Measurements from ENCODE around the gene MFAP2. TPM values are rescaled to one million over a fixed set of nuclear protein-coding genes. Genes with fewer than 3 reads are reported as not detected.
A peak's percentile ranks its signal among the peaks of the same experiment; 100 is the strongest.

Gene MFAP2
- total and polyA plus RNA-seq, 4 donors: 18.1 to 168 (median 81.3) TPM

GRCh38 chr1:17020502-17020901, 40.1 kb upstream of the MFAP2 start:
- no peak overlapping the region for H3K27ac ChIP-seq (ENCODE audit: low read depth, low read length)
- H3K36me3 ChIP-seq (ENCODE audit: control insufficient read depth, insufficient read depth, low read length): peaks cover 63% of the 10 kb centered on the region
- H3K4me1 ChIP-seq (ENCODE audit: control insufficient read depth, insufficient read depth, low read length): no peaks in the 10 kb centered on the region
- no peak overlapping the region for H3K4me3 ChIP-seq (ENCODE audit: low read depth, low read length)
- H3K9me3 ChIP-seq (ENCODE audit: control insufficient read depth, insufficient read depth, low read length): no peaks in the 10 kb centered on the region
- DNase-seq (ENCODE audit: low read depth in 4 of 6, low spot score in 6 of 6): no peak
- no peaks in the 10 kb centered on the region for H3K27me3 ChIP-seq (ENCODE audit: control insufficient read depth, insufficient read depth, low read length)
- 100% methylated on average over 1 of the region's 2 CpGs for WGBS (ENCODE audit: insufficient coverage)

- WGBS (ENCODE audit: insufficient coverage): 63% methylated on average over 1 of the region's 1 CpG
- Histone ChIP-seq H3K27ac (ENCODE audit: low read depth, low read length) (no peak overlapping the region), H3K36me3 (ENCODE audit: control insufficient read depth, insufficient read depth, low read length) (peaks cover 57% of the 10 kb centered on the region), H3K27me3 (ENCODE audit: control insufficient read depth, insufficient read depth, low read length) (no peaks in the 10 kb centered on the region), H3K4me3 (ENCODE audit: low read depth, low read length) (no peak overlapping the region), H3K9me3 (ENCODE audit: control insufficient read depth, insufficient read depth, low read length) (no peaks in the 10 kb centered on the region), H3K4me1 (ENCODE audit: control insufficient read depth, insufficient read depth, low read length) (no peaks in the 10 kb centered on the region)
- no peak for DNase-seq (ENCODE audit: low read depth in 4 of 6, low spot score in 6 of 6)
These were observed 38.4 kb upstream of the MFAP2 start for GRCh38 chr1:17018849-17019248.

- H3K4me1 ChIP-seq (ENCODE audit: control insufficient read depth, insufficient read depth, low read length): peaks cover 10% of the 10 kb centered on the region
- no peak overlapping the region for H3K4me3 ChIP-seq (ENCODE audit: low read depth, low read length)
- H3K27ac ChIP-seq (ENCODE audit: low read depth, low read length): no peak overlapping the region
- H3K36me3 ChIP-seq (ENCODE audit: control insufficient read depth, insufficient read depth, low read length): peaks cover 45% of the 10 kb centered on the region
- H3K9me3 ChIP-seq (ENCODE audit: control insufficient read depth, insufficient read depth, low read length): no peaks in the 10 kb centered on the region
- whole genome bisulfite sequencing (ENCODE audit: insufficient coverage): 96% methylated on average over 4 of the region's 7 CpGs
- H3K27me3 ChIP-seq (ENCODE audit: control insufficient read depth, insufficient read depth, low read length): no peaks in the 10 kb centered on the region
- no peak for DNase-seq (ENCODE audit: low read depth in 4 of 6, low spot score in 6 of 6)
These were observed 37.0 kb upstream of the MFAP2 start for GRCh38 chr1:17017435-17017834.

- no peaks in the 10 kb centered on the region for H3K9me3 ChIP-seq (ENCODE audit: control insufficient read depth, insufficient read depth, low read length)
- H3K36me3 ChIP-seq (ENCODE audit: control insufficient read depth, insufficient read depth, low read length): peaks cover 34% of the 10 kb centered on the region
- peak overlapping the region; percentile 17 for H3K27ac ChIP-seq (ENCODE audit: low read depth, low read length)
- 74% methylated on average over 3 of the region's 5 CpGs for WGBS (ENCODE audit: insufficient coverage)
- DNase-seq (ENCODE audit: low read depth in 4 of 6, low spot score in 6 of 6): peak in 1 of 6 donors; percentile 24
- H3K4me1 ChIP-seq (ENCODE audit: control insufficient read depth, insufficient read depth, low read length): peaks cover 17% of the 10 kb centered on the region
- no peak overlapping the region for H3K4me3 ChIP-seq (ENCODE audit: low read depth, low read length)
- H3K27me3 ChIP-seq (ENCODE audit: control insufficient read depth, insufficient read depth, low read length): no peaks in the 10 kb centered on the region
These were observed 35.9 kb upstream of the MFAP2 start for GRCh38 chr1:17016317-17016661.

- 61% methylated on average over 3 of the region's 10 CpGs for WGBS (ENCODE audit: insufficient coverage)
- Histone ChIP-seq H3K36me3 (ENCODE audit: control insufficient read depth, insufficient read depth, low read length) (peaks cover 20% of the 10 kb centered on the region), H3K4me1 (ENCODE audit: control insufficient read depth, insufficient read depth, low read length) (peaks cover 25% of the 10 kb centered on the region), H3K4me3 (ENCODE audit: low read depth, low read length) (no peak overlapping the region), H3K27me3 (ENCODE audit: control insufficient read depth, insufficient read depth, low read length) (no peaks in the 10 kb centered on the region), H3K27ac (ENCODE audit: low read depth, low read length) (no peak overlapping the region), H3K9me3 (ENCODE audit: control insufficient read depth, insufficient read depth, low read length) (no peaks in the 10 kb centered on the region)
- no peak for DNase-seq (ENCODE audit: low read depth in 4 of 6, low spot score in 6 of 6)
These were observed 34.5 kb upstream of the MFAP2 start for GRCh38 chr1:17014671-17015567.

- no peak for DNase-seq (ENCODE audit: low read depth in 4 of 6, low spot score in 6 of 6)
- H3K9me3 ChIP-seq (ENCODE audit: control insufficient read depth, insufficient read depth, low read length): no peaks in the 10 kb centered on the region
- no peak overlapping the region for H3K27ac ChIP-seq (ENCODE audit: low read depth, low read length)
- peaks cover 32% of the 10 kb centered on the region for H3K4me1 ChIP-seq (ENCODE audit: control insufficient read depth, insufficient read depth, low read length)
- H3K36me3 ChIP-seq (ENCODE audit: control insufficient read depth, insufficient read depth, low read length): peaks cover 12% of the 10 kb centered on the region
- H3K27me3 ChIP-seq (ENCODE audit: control insufficient read depth, insufficient read depth, low read length): no peaks in the 10 kb centered on the region
- 59% methylated on average over 9 of the region's 13 CpGs for WGBS (ENCODE audit: insufficient coverage)
- no peak overlapping the region for H3K4me3 ChIP-seq (ENCODE audit: low read depth, low read length)
These were observed 33.3 kb upstream of the MFAP2 start for GRCh38 chr1:17013491-17014320.

GRCh38 chr1:17012775-17013490, 32.5 kb upstream of the MFAP2 start:
- peaks cover 38% of the 10 kb centered on the region for H3K4me1 ChIP-seq (ENCODE audit: control insufficient read depth, insufficient read depth, low read length)
- no peaks in the 10 kb centered on the region for H3K27me3 ChIP-seq (ENCODE audit: control insufficient read depth, insufficient read depth, low read length)
- WGBS (ENCODE audit: insufficient coverage): 58% methylated on average over 9 of the region's 9 CpGs
- DNase-seq (ENCODE audit: low read depth in 4 of 6, low spot score in 6 of 6): peak in 1 of 6 donors; percentile 17
- no peak overlapping the region for H3K27ac ChIP-seq (ENCODE audit: low read depth, low read length)
- peaks cover 11% of the 10 kb centered on the region for H3K36me3 ChIP-seq (ENCODE audit: control insufficient read depth, insufficient read depth, low read length)
- no peak overlapping the region for H3K4me3 ChIP-seq (ENCODE audit: low read depth, low read length)
- H3K9me3 ChIP-seq (ENCODE audit: control insufficient read depth, insufficient read depth, low read length): no peaks in the 10 kb centered on the region

GRCh38 chr1:17011439-17012307, 31.3 kb upstream of the MFAP2 start, which contains the start of gene ATP13A2:
ATP13A2 (minus strand) TSS chr1:17011928; CDS start chr1:17011738, 190 bp downstream.
- Histone ChIP-seq H3K9me3 (ENCODE audit: control insufficient read depth, insufficient read depth, low read length) (no peaks in the 10 kb centered on the region), H3K27ac (ENCODE audit: low read depth, low read length) (no peak within 1 kb of the TSS)
- under 1% methylated on average over 94 of the region's 94 CpGs for WGBS (ENCODE audit: insufficient coverage)

More at GRCh38 chr1:17011439-17012307, 31.3 kb upstream of the MFAP2 start, which contains the start of gene ATP13A2:
- peak within 1 kb of the TSS; percentile 69 for H3K4me3 ChIP-seq (ENCODE audit: low read depth, low read length)
- H3K27me3 ChIP-seq (ENCODE audit: control insufficient read depth, insufficient read depth, low read length): no peaks in the 10 kb centered on the region
- H3K4me1 ChIP-seq (ENCODE audit: control insufficient read depth, insufficient read depth, low read length): peaks cover 40% of the 10 kb centered on the region
- H3K36me3 ChIP-seq (ENCODE audit: control insufficient read depth, insufficient read depth, low read length): peaks cover 16% of the 10 kb centered on the region
- DNase-seq (ENCODE audit: low read depth in 4 of 6, low spot score in 6 of 6): peak; percentile 57 to 97 (median 76)
